KOPT-K1 (cell line): ENCODE data around the gene LCOR.
"Not testable (repeated sequence)": the region's sequence is repeated elsewhere in the genome, so short reads cannot be mapped to it uniquely, and the experiment has no call there.

Experiments used
- H3K27ac ChIP-seq: fragments of 200-600 bp; sonication (generic); 2 replicates; pipeline ENCODE4 v1.5.1; 2016; ENCODE audit warnings: antibody characterized with exemption, mild to moderate bottlenecking, low read depth, low read length; ENCODE audit not compliant: poor library complexity, severe bottlenecking
- H3K36me3 ChIP-seq: fragments of 200-600 bp; sonication (generic); 2 replicates; pipeline ENCODE4 v1.5.1; 2017; ENCODE audit warnings: antibody characterized with exemption, mild to moderate bottlenecking, low read length, moderate library complexity; ENCODE audit not compliant: insufficient read depth
- H3K9me3 ChIP-seq: fragments of 200-600 bp; sonication (generic); 2 replicates; pipeline ENCODE4 v1.5.1; 2017; ENCODE audit warnings: antibody characterized with exemption, low read length, mild to moderate bottlenecking; ENCODE audit not compliant: insufficient read depth, poor library complexity, severe bottlenecking

The LCOR gene

GRCh38 chr10:96831867-96832720 lies at the start of gene LCOR:
Gene LCOR (plus strand): TSS chr10:96832298. CDS start chr10:96949058, 116,760 bp downstream.
- Histone ChIP-seq H3K27ac (peak within 1 kb of the TSS; percentile 88), H3K9me3 (no peaks in the 10 kb centered on the region)

GRCh38 chr10:96784253-96784652 lies 47.8 kb upstream of the LCOR start:
- Histone ChIP-seq H3K36me3 (no peaks in the 10 kb centered on the region), H3K9me3 (peaks cover 7% of the 10 kb centered on the region), H3K27ac (no peak overlapping the region)

More at GRCh38 chr10:96831867-96832720, at the start of gene LCOR:
- H3K36me3 ChIP-seq, result 0 out of 2 replicates have a peak, but pooled peaks cover 7% of the 10 kb centered on the region

GRCh38 chr10:96789571-96790108 lies 42.5 kb upstream of the LCOR start:
- Histone ChIP-seq H3K36me3 (no peaks in the 10 kb centered on the region), H3K27ac (no peak overlapping the region), H3K9me3 (peaks cover under 1% of the 10 kb centered on the region)

GRCh38 chr10:96791902-96792301 lies 40.2 kb upstream of the LCOR start:
- H3K27ac ChIP-seq, result no peak overlapping the region

GRCh38 chr10:96794836-96795733 lies 37.0 kb upstream of the LCOR start:
- Histone ChIP-seq H3K27ac (no peak overlapping the region), H3K36me3 (no peaks in the 10 kb centered on the region), H3K9me3 (no peaks in the 10 kb centered on the region)

More at GRCh38 chr10:96791902-96792301, 40.2 kb upstream of the LCOR start:
- no peaks in the 10 kb centered on the region for H3K36me3 ChIP-seq
- H3K9me3 ChIP-seq, result no peaks in the 10 kb centered on the region

GRCh38 chr10:96797485-96797884 lies 34.6 kb upstream of the LCOR start:
- H3K27ac ChIP-seq, result no peak overlapping the region
- H3K9me3 ChIP-seq, result peaks cover 6% of the 10 kb centered on the region
- H3K36me3 ChIP-seq, result no peaks in the 10 kb centered on the region

- no peaks in the 10 kb centered on the region for H3K36me3 ChIP-seq
- H3K27ac ChIP-seq, result no peak overlapping the region
- peaks cover 14% of the 10 kb centered on the region for H3K9me3 ChIP-seq
These were observed 28.8 kb upstream of the LCOR start for GRCh38 chr10:96803288-96803664.

DNA sequence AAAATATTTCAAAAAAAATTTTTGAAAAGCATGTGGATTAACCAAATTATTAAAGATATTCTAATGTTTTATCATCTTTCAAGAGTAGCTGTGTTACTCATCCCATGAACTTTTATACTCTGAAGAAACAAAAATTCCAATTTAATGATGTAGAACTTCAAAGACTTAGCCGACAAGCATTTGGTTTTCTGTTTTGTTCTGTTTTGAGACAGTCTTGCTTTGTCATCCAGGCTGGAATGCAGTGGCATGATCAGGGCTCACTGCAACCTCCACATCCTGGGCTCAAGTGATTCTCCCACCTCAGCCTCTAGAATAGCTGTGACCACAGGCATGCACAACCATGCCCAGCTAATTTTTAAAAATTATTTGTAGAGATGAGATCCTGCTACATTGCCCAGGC lies 17.8 kb upstream of the LCOR start:
- H3K36me3 ChIP-seq, result no peaks in the 10 kb centered on the region
- H3K9me3 ChIP-seq, result no peaks in the 10 kb centered on the region
- no peak overlapping the region for H3K27ac ChIP-seq

GRCh38 chr10:96818971-96819370 lies 13.1 kb upstream of the LCOR start:
- H3K36me3 ChIP-seq, H3K9me3 ChIP-seq: not testable (repeated sequence)

GRCh38 chr10:96820765-96821164 lies 11.3 kb upstream of the LCOR start:
- Histone ChIP-seq H3K36me3 (no peaks in the 10 kb centered on the region), H3K27ac (no peak overlapping the region), H3K9me3 (no peaks in the 10 kb centered on the region)

More at GRCh38 chr10:96818971-96819370, 13.1 kb upstream of the LCOR start:
- H3K27ac ChIP-seq, result not testable (repeated sequence)

DNA sequence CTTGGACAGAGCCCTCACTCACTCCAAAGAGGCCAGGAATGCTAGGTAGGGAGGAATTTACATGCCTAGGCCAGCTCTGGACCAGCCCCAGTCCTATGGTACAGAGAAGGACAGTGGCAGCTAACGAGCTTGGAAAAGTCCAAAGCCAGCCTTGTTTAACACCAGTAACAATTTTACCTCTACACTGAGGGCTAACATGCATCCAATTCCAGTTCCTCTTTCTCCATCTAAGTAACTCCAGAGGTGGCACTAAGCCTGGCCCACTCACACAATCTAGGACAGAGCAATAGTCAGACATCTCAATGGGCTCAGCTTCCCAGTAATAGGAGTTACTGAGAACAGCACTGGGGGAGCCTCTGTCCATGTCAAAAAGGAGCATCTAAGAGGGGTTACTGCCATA lies 5.7 kb upstream of the LCOR start:
- no peak overlapping the region for H3K27ac ChIP-seq
- H3K9me3 ChIP-seq, result no peaks in the 10 kb centered on the region
- no peaks in the 10 kb centered on the region for H3K36me3 ChIP-seq

GRCh38 chr10:96828609-96829008 lies 3.5 kb upstream of the LCOR start:
- H3K9me3 ChIP-seq, result no peaks in the 10 kb centered on the region
- no peaks in the 10 kb centered on the region for H3K36me3 ChIP-seq

GRCh38 chr10:96829029-96829773 lies 2.9 kb upstream of the LCOR start:
- Histone ChIP-seq H3K9me3 (no peaks in the 10 kb centered on the region), H3K27ac (no peak overlapping the region), H3K36me3 (0 out of 2 replicates have a peak, but pooled peaks cover 5% of the 10 kb centered on the region)

More at GRCh38 chr10:96828609-96829008, 3.5 kb upstream of the LCOR start:
- no peak overlapping the region for H3K27ac ChIP-seq

GRCh38 chr10:96830511-96831199 lies 1.4 kb upstream of the LCOR start:
- Histone ChIP-seq H3K9me3 (no peaks in the 10 kb centered on the region), H3K27ac (no peak overlapping the region), H3K36me3 (0 out of 2 replicates have a peak, but pooled peaks cover 7% of the 10 kb centered on the region)
